ENCODE measurements around the gene KRT86. TPM values are rescaled to one million over a fixed set of nuclear protein-coding genes. Genes with fewer than 3 reads are reported as not detected.

KRT86 gene
- total and polyA plus RNA-seq, 2 of the 13 experiments (the other 11 are each of a cell fraction or from before 2014, with no cell fraction given), result not detected

DNA sequence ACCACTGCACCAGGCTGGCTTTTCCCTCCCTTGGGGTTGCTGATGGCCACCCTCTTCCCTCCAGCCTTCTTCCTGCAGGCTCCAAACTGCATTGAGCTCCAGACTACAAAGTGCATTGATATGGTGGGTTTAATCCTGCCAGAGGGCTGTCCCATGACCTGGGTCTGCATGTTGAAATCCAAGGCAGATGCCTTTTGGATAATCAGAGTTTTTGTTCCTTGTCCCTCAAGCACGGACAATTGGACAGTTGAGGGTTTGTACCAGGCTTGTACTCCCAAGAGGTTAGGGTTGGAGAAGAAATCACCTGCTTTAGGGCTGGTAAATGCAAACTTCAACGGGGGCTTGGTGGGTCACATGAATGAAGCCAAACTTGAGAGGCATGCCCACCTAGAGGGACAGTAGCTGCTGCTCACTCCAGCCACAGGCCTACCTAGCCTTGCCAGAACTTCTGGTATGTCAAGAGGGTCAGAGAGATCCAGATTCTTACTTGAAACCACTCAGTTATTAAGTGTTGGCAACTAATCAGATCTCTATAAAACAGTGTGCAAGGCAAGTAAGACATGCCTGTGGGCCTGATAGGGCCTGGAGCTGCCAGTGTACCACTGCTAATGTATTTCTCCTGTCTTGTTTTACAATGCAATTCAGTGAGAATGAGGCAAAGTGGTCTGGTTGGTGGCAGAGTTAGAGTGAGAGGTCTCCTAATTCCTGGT lies 68.5 kb downstream of the KRT86 start (continued):
- TF ChIP-seq, protein P1, sequence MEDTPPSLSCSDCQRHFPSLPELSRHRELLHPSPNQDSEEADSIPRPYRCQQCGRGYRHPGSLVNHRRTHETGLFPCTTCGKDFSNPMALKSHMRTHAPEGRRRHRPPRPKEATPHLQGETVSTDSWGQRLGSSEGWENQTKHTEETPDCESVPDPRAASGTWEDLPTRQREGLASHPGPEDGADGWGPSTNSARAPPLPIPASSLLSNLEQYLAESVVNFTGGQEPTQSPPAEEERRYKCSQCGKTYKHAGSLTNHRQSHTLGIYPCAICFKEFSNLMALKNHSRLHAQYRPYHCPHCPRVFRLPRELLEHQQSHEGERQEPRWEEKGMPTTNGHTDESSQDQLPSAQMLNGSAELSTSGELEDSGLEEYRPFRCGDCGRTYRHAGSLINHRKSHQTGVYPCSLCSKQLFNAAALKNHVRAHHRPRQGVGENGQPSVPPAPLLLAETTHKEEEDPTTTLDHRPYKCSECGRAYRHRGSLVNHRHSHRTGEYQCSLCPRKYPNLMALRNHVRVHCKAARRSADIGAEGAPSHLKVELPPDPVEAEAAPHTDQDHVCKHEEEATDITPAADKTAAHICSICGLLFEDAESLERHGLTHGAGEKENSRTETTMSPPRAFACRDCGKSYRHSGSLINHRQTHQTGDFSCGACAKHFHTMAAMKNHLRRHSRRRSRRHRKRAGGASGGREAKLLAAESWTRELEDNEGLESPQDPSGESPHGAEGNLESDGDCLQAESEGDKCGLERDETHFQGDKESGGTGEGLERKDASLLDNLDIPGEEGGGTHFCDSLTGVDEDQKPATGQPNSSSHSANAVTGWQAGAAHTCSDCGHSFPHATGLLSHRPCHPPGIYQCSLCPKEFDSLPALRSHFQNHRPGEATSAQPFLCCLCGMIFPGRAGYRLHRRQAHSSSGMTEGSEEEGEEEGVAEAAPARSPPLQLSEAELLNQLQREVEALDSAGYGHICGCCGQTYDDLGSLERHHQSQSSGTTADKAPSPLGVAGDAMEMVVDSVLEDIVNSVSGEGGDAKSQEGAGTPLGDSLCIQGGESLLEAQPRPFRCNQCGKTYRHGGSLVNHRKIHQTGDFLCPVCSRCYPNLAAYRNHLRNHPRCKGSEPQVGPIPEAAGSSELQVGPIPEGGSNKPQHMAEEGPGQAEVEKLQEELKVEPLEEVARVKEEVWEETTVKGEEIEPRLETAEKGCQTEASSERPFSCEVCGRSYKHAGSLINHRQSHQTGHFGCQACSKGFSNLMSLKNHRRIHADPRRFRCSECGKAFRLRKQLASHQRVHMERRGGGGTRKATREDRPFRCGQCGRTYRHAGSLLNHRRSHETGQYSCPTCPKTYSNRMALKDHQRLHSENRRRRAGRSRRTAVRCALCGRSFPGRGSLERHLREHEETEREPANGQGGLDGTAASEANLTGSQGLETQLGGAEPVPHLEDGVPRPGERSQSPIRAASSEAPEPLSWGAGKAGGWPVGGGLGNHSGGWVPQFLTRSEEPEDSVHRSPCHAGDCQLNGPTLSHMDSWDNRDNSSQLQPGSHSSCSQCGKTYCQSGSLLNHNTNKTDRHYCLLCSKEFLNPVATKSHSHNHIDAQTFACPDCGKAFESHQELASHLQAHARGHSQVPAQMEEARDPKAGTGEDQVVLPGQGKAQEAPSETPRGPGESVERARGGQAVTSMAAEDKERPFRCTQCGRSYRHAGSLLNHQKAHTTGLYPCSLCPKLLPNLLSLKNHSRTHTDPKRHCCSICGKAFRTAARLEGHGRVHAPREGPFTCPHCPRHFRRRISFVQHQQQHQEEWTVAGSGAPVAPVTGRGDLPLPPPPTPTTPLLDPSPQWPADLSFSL (CRISPR knock-in tag; IDR thresholded peaks at IDR 0.05), result no peak
- TF ChIP-seq, protein P2, sequence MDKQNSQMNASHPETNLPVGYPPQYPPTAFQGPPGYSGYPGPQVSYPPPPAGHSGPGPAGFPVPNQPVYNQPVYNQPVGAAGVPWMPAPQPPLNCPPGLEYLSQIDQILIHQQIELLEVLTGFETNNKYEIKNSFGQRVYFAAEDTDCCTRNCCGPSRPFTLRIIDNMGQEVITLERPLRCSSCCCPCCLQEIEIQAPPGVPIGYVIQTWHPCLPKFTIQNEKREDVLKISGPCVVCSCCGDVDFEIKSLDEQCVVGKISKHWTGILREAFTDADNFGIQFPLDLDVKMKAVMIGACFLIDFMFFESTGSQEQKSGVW (CRISPR knock-in tag; IDR thresholded peaks at IDR 0.05; ENCODE audit: borderline replicate concordance), result no peak

DNA sequence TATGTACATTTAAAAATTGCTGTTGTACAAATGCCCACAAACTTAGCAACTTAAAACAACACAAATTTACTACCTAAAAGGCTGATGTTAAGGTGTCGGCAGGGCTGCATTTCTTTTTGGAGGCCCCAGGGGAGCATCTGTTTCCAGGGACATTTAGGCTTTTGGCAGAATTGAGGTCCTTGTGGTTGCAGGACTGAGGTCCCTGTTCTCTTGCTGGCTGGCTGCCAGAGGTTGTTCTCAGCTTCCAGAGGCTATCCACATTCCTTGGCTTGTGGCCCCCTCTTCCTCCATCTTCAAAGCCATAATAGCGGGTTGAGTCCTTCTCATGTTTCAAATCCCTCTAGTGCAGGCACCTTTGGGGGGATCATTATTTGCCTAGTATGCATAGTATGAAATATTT lies 69.1 kb downstream of the KRT86 start:
- BruUV-seq (replicated peaks), result no TSS peak
- TF ChIP-seq, protein P3, sequence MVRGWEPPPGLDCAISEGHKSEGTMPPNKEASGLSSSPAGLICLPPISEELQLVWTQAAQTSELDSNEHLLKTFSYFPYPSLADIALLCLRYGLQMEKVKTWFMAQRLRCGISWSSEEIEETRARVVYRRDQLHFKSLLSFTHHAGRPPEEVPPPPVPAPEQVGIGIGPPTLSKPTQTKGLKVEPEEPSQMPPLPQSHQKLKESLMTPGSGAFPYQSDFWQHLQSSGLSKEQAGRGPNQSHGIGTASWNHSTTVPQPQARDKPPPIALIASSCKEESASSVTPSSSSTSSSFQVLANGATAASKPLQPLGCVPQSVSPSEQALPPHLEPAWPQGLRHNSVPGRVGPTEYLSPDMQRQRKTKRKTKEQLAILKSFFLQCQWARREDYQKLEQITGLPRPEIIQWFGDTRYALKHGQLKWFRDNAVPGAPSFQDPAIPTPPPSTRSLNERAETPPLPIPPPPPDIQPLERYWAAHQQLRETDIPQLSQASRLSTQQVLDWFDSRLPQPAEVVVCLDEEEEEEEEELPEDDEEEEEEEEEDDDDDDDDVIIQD (CRISPR knock-in tag; IDR thresholded peaks at IDR 0.05; ENCODE audit: low read depth), result no peak
- TF ChIP-seq ZC3H4 (CRISPR knock-in tag; IDR thresholded peaks at IDR 0.05; ENCODE audit: borderline replicate concordance), result no peak
- TF ChIP-seq, protein P4, sequence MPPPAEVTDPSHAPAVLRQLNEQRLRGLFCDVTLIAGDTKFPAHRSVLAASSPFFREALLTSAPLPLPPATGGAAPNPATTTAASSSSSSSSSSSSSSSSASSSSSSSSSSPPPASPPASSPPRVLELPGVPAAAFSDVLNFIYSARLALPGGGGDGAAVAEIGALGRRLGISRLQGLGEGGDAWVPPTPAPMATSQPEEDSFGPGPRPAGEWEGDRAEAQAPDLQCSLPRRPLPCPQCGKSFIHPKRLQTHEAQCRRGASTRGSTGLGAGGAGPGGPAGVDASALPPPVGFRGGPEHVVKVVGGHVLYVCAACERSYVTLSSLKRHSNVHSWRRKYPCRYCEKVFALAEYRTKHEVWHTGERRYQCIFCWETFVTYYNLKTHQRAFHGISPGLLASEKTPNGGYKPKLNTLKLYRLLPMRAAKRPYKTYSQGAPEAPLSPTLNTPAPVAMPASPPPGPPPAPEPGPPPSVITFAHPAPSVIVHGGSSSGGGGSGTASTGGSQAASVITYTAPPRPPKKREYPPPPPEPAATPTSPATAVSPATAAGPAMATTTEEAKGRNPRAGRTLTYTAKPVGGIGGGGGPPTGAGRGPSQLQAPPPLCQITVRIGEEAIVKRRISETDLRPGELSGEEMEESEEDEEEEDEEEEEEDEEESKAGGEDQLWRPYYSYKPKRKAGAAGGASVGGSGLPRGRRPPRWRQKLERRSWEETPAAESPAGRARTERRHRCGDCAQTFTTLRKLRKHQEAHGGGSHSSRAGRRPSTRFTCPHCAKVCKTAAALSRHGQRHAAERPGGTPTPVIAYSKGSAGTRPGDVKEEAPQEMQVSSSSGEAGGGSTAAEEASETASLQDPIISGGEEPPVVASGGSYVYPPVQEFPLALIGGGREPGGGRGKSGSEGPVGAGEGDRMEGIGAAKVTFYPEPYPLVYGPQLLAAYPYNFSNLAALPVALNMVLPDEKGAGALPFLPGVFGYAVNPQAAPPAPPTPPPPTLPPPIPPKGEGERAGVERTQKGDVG (CRISPR knock-in tag; IDR thresholded peaks at IDR 0.05; ENCODE audit: borderline replicate concordance), result no peak

More for the DNA sequence above, 69.1 kb downstream of the KRT86 start:
- Histone ChIP-seq H3K36me3 (replicated peaks in 1 of 2; ENCODE audit: control insufficient read depth in 1 of 2, insufficient read depth in 2 of 2, low read length in 2 of 2) (no peaks in the 10 kb centered on the region), H3K4me2 (ENCODE audit: low read depth, low read length) (no peak overlapping the region), H3K79me2 (ENCODE audit: insufficient read depth, low read length) (no peaks in the 10 kb centered on the region), H4K20me1 (ENCODE audit: insufficient read depth, low read length) (no peaks in the 10 kb centered on the region), H3K27me3 (ENCODE audit: control insufficient read depth in 1 of 2, insufficient read depth in 2 of 2, low read length in 2 of 2) (peaks cover 3 to 34% of the 10 kb centered on the region in 2 experiments; a peak in 4 of 5 replicates), H3K4me3 (replicated peaks in 1 of 3; ENCODE audit: insufficient read depth in 1 of 3, low read depth in 2 of 3, low read length in 3 of 3) (no peak overlapping the region), H3K27ac (ENCODE audit: extremely low read length, insufficient read depth, low read length) (no peak overlapping the region), H3K9ac (ENCODE audit: insufficient read depth, low read depth, low read length) (no peak overlapping the region), H3K4me1 (ENCODE audit: insufficient read depth, low read length) (peaks cover 10% of the 10 kb centered on the region), H3K9me3 (ENCODE audit: low read length) (no peaks in the 10 kb centered on the region), H2AFZ (ENCODE audit: low read length) (no peak overlapping the region)
- WGBS (ENCODE audit: low lambda C conversion rate), result 71% methylated on average over 2 of the region's 2 CpGs
- intact Hi-C loops (cut with micrococcal nuclease; ENCODE audit: unreplicated experiment) (no loop called here), in situ Hi-C loops (cut with HindIII; ENCODE audit: extremely low pct_ligation_motif_present, low pct_unique_long_range_greater_than_20kb) (no loop called here)
- ChIA-PET POLR2A (no interaction called here), CTCF (ENCODE audit: low intra/inter-chr PET ratio, low total read pairs) (no interaction called here)
- ATAC-seq (no peak), FAIRE-seq (no peak), DNase-seq (ENCODE audit: low spot score) (no peak)

All from HepG2 (cell line).